AG09309 (cell line): Measurements from ENCODE around the gene SFR1.
A peak's percentile ranks its signal among the peaks of the same experiment; 100 is the strongest.

Experiments used
- DNase-seq: peaks from one replicate; pipeline ENCODE4 v3.0.0-alpha.2; 2010; ENCODE audit warnings: low read depth
- H3K4me3 ChIP-seq: 2 replicates; pipeline ENCODE4 v1.5.1; 2011; ENCODE audit warnings: mild to moderate bottlenecking, low read depth, low read length, moderate library complexity; ENCODE audit not compliant: control insufficient read depth
- CTCF ChIP-seq: IDR thresholded peaks from 2 replicates; pipeline ENCODE4 v1.5.1; 2011; ENCODE audit warnings: mild to moderate bottlenecking, low read depth, low read length, inconsistent platforms; ENCODE audit not compliant: insufficient read depth, control insufficient read depth; ENCODE audit errors: missing control alignments

Gene SFR1

GRCh38 chr10:104119996-104120395 is 2.0 kb upstream of the SFR1 start:
- no peak overlapping the region for H3K4me3 ChIP-seq

GRCh38 chr10:104120512-104120902 is 1.5 kb upstream of the SFR1 start:
- no peak for TF ChIP-seq CTCF
- DNase-seq = no peak
- H3K4me3 ChIP-seq = peak overlapping the region; percentile 69; the same call in 1 of the 2 replicates

More at GRCh38 chr10:104119996-104120395, 2.0 kb upstream of the SFR1 start:
- no peak for DNase-seq
- TF ChIP-seq CTCF = no peak

GRCh38 chr10:104120903-104121484 is 977 bp upstream of the SFR1 start:
- peak; percentile 81 for DNase-seq
- no peak for TF ChIP-seq CTCF
- H3K4me3 ChIP-seq = peak overlapping the region; percentile 69

GRCh38 chr10:104122225-104123107 is 495 bp downstream of the SFR1 start:
- no peak for TF ChIP-seq CTCF
- no peak for DNase-seq
- H3K4me3 ChIP-seq = peak overlapping the region; percentile 91

GRCh38 chr10:104123397-104123796 is 1.4 kb downstream of the SFR1 start:
- peak; percentile 44 for TF ChIP-seq CTCF
- DNase-seq = no peak
- H3K4me3 ChIP-seq = no peak overlapping the region

- no peak for TF ChIP-seq CTCF
- DNase-seq = no peak
- no peak overlapping the region for H3K4me3 ChIP-seq
These were observed 5.4 kb downstream of the SFR1 start for GRCh38 chr10:104127411-104127810.

- no peak for TF ChIP-seq CTCF
- DNase-seq = no peak
- H3K4me3 ChIP-seq = no peak overlapping the region
These were observed 6.2 kb downstream of the SFR1 start for GRCh38 chr10:104128214-104128613.
